ENCODE measurements around the gene KCNK16.

GRCh38 chr6:39330057-39330456 is 7.6 kb upstream of the KCNK16 start:
- TF ChIP-seq POLR2A (IDR thresholded peaks at IDR 0.05) = no peak
- TF ChIP-seq CTCF (IDR thresholded peaks at IDR 0.05) = no peak

Measured in lower leg skin (tissue), 3 donors.